A673 (cell line): ENCODE results near the gene REG1B. TPM values are rescaled to one million over a fixed set of nuclear protein-coding genes. Genes with fewer than 3 reads are reported as not detected.

Experiments
- Bru-seq: library from RNA; stranded (reverse); fragments of 400-500 nt; gene quantifications from one replicate; lab custom pipeline; 2021; lab: Mats Ljungman, UMichigan
- BruChase-seq, 2 experiments: library from RNA; stranded (reverse); fragments of 400-500 nt; gene quantifications; one replicate each; lab custom pipeline; 2021; lab: Mats Ljungman, UMichigan
- BruUV-seq: library from RNA; stranded (reverse); fragments of 400-500 nt; replicated peaks from 2 replicates; lab custom pipeline; 2021; lab: Mats Ljungman, UMichigan
- CTCF ChIA-PET: fragments of 300-600 bp; sonication (Branson Sonifier 250); formaldehyde crosslinking; loops from one replicate; lab custom pipeline; 2022; ENCODE audit warnings: antibody characterized with exemption; lab: Charles Lee
- POLR2A ChIA-PET: fragments of 300-600 bp; sonication (Branson Sonifier 250); formaldehyde crosslinking; loops from one replicate; lab custom pipeline; 2022; ENCODE audit warnings: antibody characterized with exemption; ENCODE audit not compliant: low non-redundant PET; lab: Charles Lee
- DNase-seq: peaks from one replicate; pipeline ENCODE4 v3.0.0-alpha.2; 2015; ENCODE audit warnings: low spot score
- H3K27ac ChIP-seq: fragments of 200-600 bp; sonication (generic); 2 replicates; pipeline ENCODE4 v1.5.1; 2016; ENCODE audit warnings: mixed run types, low read depth, mild to moderate bottlenecking, mixed read lengths, antibody characterized with exemption, low read length; ENCODE audit not compliant: poor library complexity, severe bottlenecking
- H3K27me3 ChIP-seq: fragments of 200-600 bp; sonication (generic); replicated peaks from 2 replicates; pipeline ENCODE4 v1.6.1; 2017; ENCODE audit warnings: mixed run types, low read depth, mild to moderate bottlenecking, mixed read lengths, antibody characterized with exemption, low read length; ENCODE audit not compliant: insufficient read depth, poor library complexity
- H3K36me3 ChIP-seq: fragments of 200-600 bp; sonication (generic); 2 replicates; pipeline ENCODE4 v1.6.1; 2016; ENCODE audit warnings: mixed run types, mild to moderate bottlenecking, mixed read lengths, antibody characterized with exemption, low read length; ENCODE audit not compliant: insufficient read depth, poor library complexity, severe bottlenecking
- H3K4me1 ChIP-seq: fragments of 200-600 bp; sonication (generic); 2 replicates; pipeline ENCODE4 v1.6.1; 2017; ENCODE audit warnings: mixed run types, mild to moderate bottlenecking, mixed read lengths, antibody characterized with exemption, low read length; ENCODE audit not compliant: insufficient read depth, poor library complexity, severe bottlenecking
- H3K4me3 ChIP-seq: fragments of 200-600 bp; sonication (generic); 2 replicates; pipeline ENCODE4 v1.5.1; 2016; ENCODE audit warnings: low read depth, mixed run types, mild to moderate bottlenecking, mixed read lengths, low read length; ENCODE audit not compliant: poor library complexity, severe bottlenecking
- H3K9me3 ChIP-seq: fragments of 200-600 bp; sonication (generic); 2 replicates; pipeline ENCODE4 v1.6.1; 2016; ENCODE audit warnings: mixed run types, low read depth, mild to moderate bottlenecking, mixed read lengths, antibody characterized with exemption, low read length; ENCODE audit not compliant: poor library complexity, severe bottlenecking
- CTCF ChIP-seq: fragments of 300-800, 200-600 bp; sonication (generic); conservative IDR thresholded peaks from 2 replicates; pipeline ENCODE4 v1.5.1; 2017; ENCODE audit warnings: low read depth, mild to moderate bottlenecking, antibody characterized with exemption, low read length, moderate library complexity, mixed read lengths
- EZH2 ChIP-seq: fragments of 200-600 bp; sonication (generic); IDR thresholded peaks from 2 replicates; pipeline ENCODE4 v1.6.1; 2017; ENCODE audit warnings: borderline replicate concordance, low read depth, mild to moderate bottlenecking, mixed read lengths, antibody characterized with exemption, low read length; ENCODE audit not compliant: poor library complexity, severe bottlenecking
- intact Hi-C: fragments of 100-400 bp; cut with micrococcal nuclease; formaldehyde crosslinking; loops from one replicate; pipeline ENCODE4 v1.10.0; 2022; ENCODE audit not compliant: unreplicated experiment
- long read RNA-seq: library from polyadenylated mRNA; stranded (forward); transcript quantifications from one replicate; pipeline ENCODE4 v2.0.0, GENCODE V29; 2022
- total RNA-seq: library from RNA; stranded (reverse); gene quantifications from 2 replicates; pipeline ENCODE4 v1.2.3, GENCODE V29; 2021

Gene REG1B, protein sequence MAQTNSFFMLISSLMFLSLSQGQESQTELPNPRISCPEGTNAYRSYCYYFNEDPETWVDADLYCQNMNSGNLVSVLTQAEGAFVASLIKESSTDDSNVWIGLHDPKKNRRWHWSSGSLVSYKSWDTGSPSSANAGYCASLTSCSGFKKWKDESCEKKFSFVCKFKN
- total RNA-seq (not detected in 2 replicates), Bru-seq, nascent RNA (not detected), BruChase-seq, experiment 1, labeled RNA remaining after a 2-hour chase (not detected), BruChase-seq, experiment 2, labeled RNA remaining after a 6-hour chase (not detected)
- long read RNA-seq, result 0 reads

DNA sequence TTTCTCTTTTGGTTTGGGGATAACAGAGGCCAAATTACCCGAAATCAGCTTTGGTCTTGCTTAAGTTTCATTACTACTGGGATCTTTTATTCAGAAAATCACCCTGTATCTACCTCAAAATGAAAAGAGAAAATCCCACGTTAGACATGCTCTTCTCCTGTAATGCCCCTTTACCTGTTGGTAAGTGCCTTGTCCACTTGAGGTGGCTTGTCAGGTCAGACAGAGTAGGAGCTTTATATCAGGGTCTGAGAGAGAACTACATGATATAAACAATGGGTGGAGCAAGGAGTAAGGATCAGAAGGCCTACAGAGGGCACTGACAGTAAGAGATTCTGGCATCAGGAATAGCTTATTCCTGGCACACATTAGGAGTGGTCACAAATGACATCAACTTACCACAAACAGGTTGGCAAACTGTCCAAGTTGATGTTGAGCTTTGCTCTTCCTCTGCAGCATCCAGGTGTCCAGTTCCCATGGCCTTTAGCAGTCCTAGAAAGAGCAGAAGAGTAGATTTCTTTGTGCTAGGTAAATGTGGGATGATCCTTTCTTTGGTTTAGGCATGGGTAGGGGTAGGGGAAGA is at the start of gene REG1B:
TSS of gene REG1B (minus strand) at position 209 of the 580 bp plus-strand sequence. CDS start 381 bp downstream, outside the sequence.
- CTCF ChIA-PET, result no interaction called here
- Histone ChIP-seq H3K9me3 (no peaks in the 10 kb centered on the region), H3K4me1 (no peaks in the 10 kb centered on the region), H3K4me3 (no peak within 1 kb of the TSS), H3K27ac (no peak within 1 kb of the TSS), H3K27me3 (peaks cover 8% of the 10 kb centered on the region), H3K36me3 (no peaks in the 10 kb centered on the region)
- POLR2A ChIA-PET, result no interaction called here
- no TSS peak for BruUV-seq
- no peak for TF ChIP-seq EZH2
- TF ChIP-seq CTCF, result no peak
- no peak for DNase-seq
- intact Hi-C loops, result no loop called here

DNA sequence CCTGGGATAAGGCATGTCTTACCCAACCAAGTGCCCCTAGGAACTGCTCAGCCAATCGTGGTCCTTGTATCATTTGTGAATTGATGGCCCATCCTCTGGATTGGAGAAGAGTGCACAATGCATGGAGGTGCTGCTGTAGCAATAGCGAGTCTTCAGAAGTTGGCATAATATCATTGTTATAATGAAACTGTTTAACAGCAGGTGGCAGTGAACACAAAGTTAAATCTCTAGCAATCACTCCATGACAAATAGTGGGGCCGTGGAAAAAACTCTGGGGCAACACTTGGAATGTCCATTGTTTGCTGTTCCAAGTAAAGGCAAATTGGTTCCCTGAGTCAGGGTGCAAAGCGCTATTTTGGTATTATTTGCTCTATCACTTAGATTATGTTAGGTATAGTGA is 43.9 kb upstream of the REG1B start:
- H3K4me3 ChIP-seq, result no peak overlapping the region
- H3K9me3 ChIP-seq, result no peaks in the 10 kb centered on the region
- POLR2A ChIA-PET, result no interaction called here
- no peaks in the 10 kb centered on the region for H3K4me1 ChIP-seq
- intact Hi-C loops, result no loop called here
- BruUV-seq, result no TSS peak
- DNase-seq, result no peak
- H3K36me3 ChIP-seq, result no peaks in the 10 kb centered on the region
- CTCF ChIA-PET, result no interaction called here
- H3K27me3 ChIP-seq, result no peaks in the 10 kb centered on the region
- TF ChIP-seq CTCF (no peak), EZH2 (no peak)
- H3K27ac ChIP-seq, result no peak overlapping the region

DNA sequence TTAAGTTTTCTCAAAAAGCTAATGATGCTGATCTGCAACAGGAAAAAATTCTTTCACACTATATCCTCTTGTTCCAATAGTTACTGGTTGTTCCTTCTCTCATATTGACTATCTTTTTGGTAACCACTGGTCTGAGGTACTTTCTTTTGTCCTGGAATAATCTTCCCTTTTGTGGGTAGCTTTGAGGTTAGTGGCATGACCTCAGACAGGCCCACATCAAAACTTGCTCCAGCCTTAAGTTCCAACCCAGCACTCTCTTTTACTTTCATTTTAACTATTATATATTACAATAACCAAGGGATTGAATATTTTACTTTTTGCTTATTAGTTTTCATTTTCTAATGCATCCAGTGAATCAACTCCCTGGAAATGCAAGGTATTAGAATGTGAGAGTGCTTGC is 42.0 kb upstream of the REG1B start:
- TF ChIP-seq EZH2 (no peak), CTCF (no peak)
- no peak overlapping the region for H3K27ac ChIP-seq
- H3K4me3 ChIP-seq, result no peak overlapping the region
- no peaks in the 10 kb centered on the region for H3K9me3 ChIP-seq
- BruUV-seq, result no TSS peak
- DNase-seq, result no peak
- no peaks in the 10 kb centered on the region for H3K27me3 ChIP-seq
- intact Hi-C loops, result no loop called here
- H3K4me1 ChIP-seq, result peaks cover 6% of the 10 kb centered on the region
- ChIA-PET POLR2A (no interaction called here), CTCF (no interaction called here)
- no peaks in the 10 kb centered on the region for H3K36me3 ChIP-seq
